Neural progenitor cell (in vitro differentiated cells): ENCODE data around the gene CCDC134. TPM values are rescaled to one million over a fixed set of nuclear protein-coding genes. Genes with fewer than 3 reads are reported as not detected.

Source experiments
- DNase-seq: peaks from one replicate; pipeline ENCODE4 v3.0.0-alpha.2; 2016; ENCODE audit warnings: low spot score
- H2AFZ ChIP-seq: fragments of 200-600 bp; sonication (generic); replicated peaks from 2 replicates; pipeline ENCODE4 v1.6.1; 2016; ENCODE audit warnings: antibody characterized with exemption
- H3F3A ChIP-seq: fragments of 200-600 bp; sonication (generic); 2 replicates; pipeline ENCODE4 v1.6.1; 2016; ENCODE audit warnings: antibody characterized with exemption, low read depth
- H3K27ac ChIP-seq: fragments of 200-600 bp; sonication (generic); 2 replicates; pipeline ENCODE4 v1.5.1; 2016; ENCODE audit warnings: mild to moderate bottlenecking
- H3K27me3 ChIP-seq: fragments of 200-600 bp; sonication (generic); 2 replicates; pipeline ENCODE4 v1.6.1; 2016; ENCODE audit warnings: mild to moderate bottlenecking, moderate library complexity
- H3K36me3 ChIP-seq: fragments of 200-600 bp; sonication (generic); 2 replicates; pipeline ENCODE4 v1.5.1; 2016
- H3K4me1 ChIP-seq: fragments of 200-600 bp; sonication (generic); 2 replicates; pipeline ENCODE4 v1.6.1; 2016; ENCODE audit warnings: mixed run types
- H3K4me2 ChIP-seq: fragments of 200-600 bp; sonication (generic); 2 replicates; pipeline ENCODE4 v1.6.1; 2016
- H3K4me3 ChIP-seq: fragments of 200-600 bp; sonication (generic); 2 replicates; pipeline ENCODE4 v1.5.1; 2016
- H3K79me2 ChIP-seq: fragments of 200-600 bp; sonication (generic); 2 replicates; pipeline ENCODE4 v1.6.1; 2016; ENCODE audit warnings: low read depth
- H3K9ac ChIP-seq: fragments of 200-600 bp; sonication (generic); 2 replicates; pipeline ENCODE4 v1.6.1; 2016
- H3K9me3 ChIP-seq: fragments of 200-600 bp; sonication (generic); 2 replicates; pipeline ENCODE4 v1.5.1; 2016; ENCODE audit warnings: low read depth
- H4K20me1 ChIP-seq: fragments of 200-600 bp; sonication (generic); 2 replicates; pipeline ENCODE4 v1.6.1; 2016; ENCODE audit warnings: low read depth
- H3K27ac Mint-ChIP-seq: 3 replicates; pipeline ENCODE4 v1.8.0; 2021; ENCODE audit warnings: mixed read lengths
- H3K27me3 Mint-ChIP-seq: 2 replicates; pipeline ENCODE4 v1.8.0; 2022; ENCODE audit warnings: low read depth, mild to moderate bottlenecking, inconsistent platforms, moderate library complexity, mixed read lengths; ENCODE audit not compliant: insufficient read depth
- H3K36me3 Mint-ChIP-seq: 3 replicates; pipeline ENCODE4 v1.8.0; 2021; ENCODE audit warnings: mixed read lengths
- H3K4me1 Mint-ChIP-seq: 3 replicates; pipeline ENCODE4 v1.8.0; 2021; ENCODE audit warnings: mixed read lengths
- H3K4me3 Mint-ChIP-seq: 3 replicates; pipeline ENCODE4 v1.8.0; 2021; ENCODE audit warnings: mild to moderate bottlenecking, moderate library complexity, mixed read lengths
- H3K9me3 Mint-ChIP-seq: 3 replicates; pipeline ENCODE4 v1.8.0; 2020; ENCODE audit warnings: mixed read lengths
- EZH2 ChIP-seq: fragments of 200-600 bp; sonication (generic); IDR thresholded peaks from 2 replicates; pipeline ENCODE4 v1.6.1; 2017; ENCODE audit warnings: antibody characterized with exemption, mild to moderate bottlenecking, moderate library complexity
- EZH2phosphoT487 ChIP-seq: fragments of 200-600 bp; sonication (generic); IDR thresholded peaks from 2 replicates; pipeline ENCODE4 v1.6.1; 2017; ENCODE audit warnings: antibody characterized with exemption
- total RNA-seq: library from RNA; depleted of rRNA; stranded (reverse); fragments of >200 nt; gene quantifications from 2 replicates; pipeline ENCODE4 v1.2.3, GENCODE V29; 2015; ENCODE audit warnings: low replicate concordance
- TF ChIP-seq, protein P1 (sequence below): fragments of 200-600 bp; sonication (generic); IDR thresholded peaks from 2 replicates; pipeline ENCODE4 v1.5.1; 2017; ENCODE audit warnings: antibody characterized with exemption, mild to moderate bottlenecking

The CCDC134 gene
- total RNA-seq, 1 donor from 2014 or later, result 8.8 TPM

DNA sequence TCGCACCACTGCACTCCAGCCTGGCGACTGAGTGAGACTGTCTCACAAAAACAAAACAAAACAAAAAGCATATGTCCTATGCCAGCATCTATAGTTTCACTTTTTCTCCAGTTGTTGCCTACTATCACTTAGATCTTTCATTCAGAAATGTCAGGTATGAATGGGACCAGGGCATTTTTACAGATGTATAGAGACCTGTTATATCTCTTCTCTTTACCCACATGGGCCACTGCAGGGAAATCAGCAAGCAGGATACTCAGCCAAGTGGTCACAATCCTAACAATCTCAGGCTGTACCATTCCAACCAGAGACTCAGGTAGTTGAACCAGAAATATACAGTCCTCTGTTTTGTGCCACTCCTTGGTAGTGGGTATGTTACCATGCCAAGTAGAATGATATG lies 16.4 kb downstream of the CCDC134 start:
- H4K20me1 ChIP-seq, result no peaks in the 10 kb centered on the region
- no peak overlapping the region for H3K4me3 ChIP-seq
- Mint-ChIP-seq H3K27ac (no peak overlapping the region), H3K36me3 (peaks cover 23% of the 10 kb centered on the region), H3K27me3 (no peaks in the 10 kb centered on the region), H3K4me1 (peaks cover 12% of the 10 kb centered on the region), H3K9me3 (no peaks in the 10 kb centered on the region), H3K4me3 (no peak overlapping the region)
- H3K27me3 ChIP-seq, result no peaks in the 10 kb centered on the region
- TF ChIP-seq EZH2phosphoT487 (no peak), EZH2 (no peak)
- TF ChIP-seq, protein P1, sequence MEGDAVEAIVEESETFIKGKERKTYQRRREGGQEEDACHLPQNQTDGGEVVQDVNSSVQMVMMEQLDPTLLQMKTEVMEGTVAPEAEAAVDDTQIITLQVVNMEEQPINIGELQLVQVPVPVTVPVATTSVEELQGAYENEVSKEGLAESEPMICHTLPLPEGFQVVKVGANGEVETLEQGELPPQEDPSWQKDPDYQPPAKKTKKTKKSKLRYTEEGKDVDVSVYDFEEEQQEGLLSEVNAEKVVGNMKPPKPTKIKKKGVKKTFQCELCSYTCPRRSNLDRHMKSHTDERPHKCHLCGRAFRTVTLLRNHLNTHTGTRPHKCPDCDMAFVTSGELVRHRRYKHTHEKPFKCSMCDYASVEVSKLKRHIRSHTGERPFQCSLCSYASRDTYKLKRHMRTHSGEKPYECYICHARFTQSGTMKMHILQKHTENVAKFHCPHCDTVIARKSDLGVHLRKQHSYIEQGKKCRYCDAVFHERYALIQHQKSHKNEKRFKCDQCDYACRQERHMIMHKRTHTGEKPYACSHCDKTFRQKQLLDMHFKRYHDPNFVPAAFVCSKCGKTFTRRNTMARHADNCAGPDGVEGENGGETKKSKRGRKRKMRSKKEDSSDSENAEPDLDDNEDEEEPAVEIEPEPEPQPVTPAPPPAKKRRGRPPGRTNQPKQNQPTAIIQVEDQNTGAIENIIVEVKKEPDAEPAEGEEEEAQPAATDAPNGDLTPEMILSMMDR, result no peak
- H2AFZ ChIP-seq, result no peak overlapping the region
- no peaks in the 10 kb centered on the region for H3K4me1 ChIP-seq
- no peak for DNase-seq
- no peaks in the 10 kb centered on the region for H3K36me3 ChIP-seq
- H3K27ac ChIP-seq, result no peak overlapping the region
- H3K79me2 ChIP-seq, result no peaks in the 10 kb centered on the region
- no peaks in the 10 kb centered on the region for H3F3A ChIP-seq
- no peaks in the 10 kb centered on the region for H3K9me3 ChIP-seq
- no peak overlapping the region for H3K9ac ChIP-seq
- no peak overlapping the region for H3K4me2 ChIP-seq

DNA sequence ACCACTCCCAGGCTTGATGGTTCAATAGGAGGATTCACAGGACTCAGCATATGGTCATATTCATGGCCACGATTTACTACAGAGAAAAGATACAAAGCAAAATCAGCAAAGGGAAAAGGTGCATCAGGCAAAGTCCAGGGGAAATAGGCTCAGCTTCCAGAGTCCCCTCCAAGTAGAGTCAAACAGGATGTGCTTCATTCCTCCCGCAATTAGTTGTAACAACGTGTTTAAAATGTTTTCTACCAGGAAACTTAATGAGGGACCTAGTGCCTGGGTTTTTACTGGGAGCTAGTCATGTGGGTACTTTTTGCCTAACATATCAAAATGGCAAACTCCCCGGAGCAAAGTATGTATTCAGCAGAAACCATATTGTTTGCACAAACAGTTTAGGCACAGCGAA lies 17.5 kb downstream of the CCDC134 start:
- Mint-ChIP-seq H3K27me3 (no peaks in the 10 kb centered on the region), H3K4me3 (no peak overlapping the region), H3K4me1 (peaks cover 12% of the 10 kb centered on the region), H3K9me3 (no peaks in the 10 kb centered on the region), H3K27ac (no peak overlapping the region), H3K36me3 (peaks cover 23% of the 10 kb centered on the region)
- Histone ChIP-seq H3K4me2 (no peak overlapping the region), H3K9ac (no peak overlapping the region), H3K9me3 (no peaks in the 10 kb centered on the region), H2AFZ (no peak overlapping the region), H3K4me3 (no peak overlapping the region), H3K36me3 (no peaks in the 10 kb centered on the region), H3F3A (no peaks in the 10 kb centered on the region), H3K79me2 (no peaks in the 10 kb centered on the region), H3K4me1 (no peaks in the 10 kb centered on the region), H3K27me3 (no peaks in the 10 kb centered on the region), H3K27ac (no peak overlapping the region), H4K20me1 (peaks cover 6% of the 10 kb centered on the region)
- no peak for DNase-seq
- TF ChIP-seq, protein P1, result no peak
- TF ChIP-seq EZH2, result no peak
- TF ChIP-seq EZH2phosphoT487, result no peak

DNA sequence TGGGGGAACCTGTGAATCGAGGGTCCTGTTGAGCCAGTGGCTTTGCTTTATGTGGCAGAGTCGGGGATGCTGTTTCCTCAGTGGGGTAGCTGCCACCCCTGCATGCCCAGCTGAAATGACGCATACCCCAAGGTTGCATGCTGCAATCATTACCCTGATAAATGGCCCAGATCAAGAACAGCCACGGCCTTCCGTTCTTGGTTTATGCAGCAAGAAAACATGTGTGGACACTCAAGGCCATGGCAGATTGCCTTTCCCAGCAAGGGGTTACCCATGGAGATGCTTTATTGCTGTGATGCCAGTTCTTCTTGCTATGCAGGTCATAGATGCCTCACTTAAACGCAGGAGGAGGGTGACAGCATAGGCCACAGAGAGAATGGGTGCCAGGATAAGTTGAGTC lies 18.1 kb downstream of the CCDC134 start:
- H3K4me3 Mint-ChIP-seq, result no peak overlapping the region
- no peak overlapping the region for H3K9ac ChIP-seq
- H3K4me2 ChIP-seq, result no peak overlapping the region
- TF ChIP-seq, protein P1, result no peak
- TF ChIP-seq EZH2, result no peak
- no peak for TF ChIP-seq EZH2phosphoT487
- peaks cover 15% of the 10 kb centered on the region for H3K4me1 Mint-ChIP-seq
- no peaks in the 10 kb centered on the region for H3K27me3 ChIP-seq
- no peaks in the 10 kb centered on the region for H3K27me3 Mint-ChIP-seq
- DNase-seq, result no peak
- no peak overlapping the region for H3K27ac ChIP-seq
- peaks cover 22% of the 10 kb centered on the region for H3K36me3 Mint-ChIP-seq
- H3K4me1 ChIP-seq, result no peaks in the 10 kb centered on the region
- H3K27ac Mint-ChIP-seq, result no peak overlapping the region
- H3K79me2 ChIP-seq, result no peaks in the 10 kb centered on the region
- no peaks in the 10 kb centered on the region for H3K9me3 Mint-ChIP-seq
- H3K9me3 ChIP-seq, result no peaks in the 10 kb centered on the region
- peaks cover 6% of the 10 kb centered on the region for H4K20me1 ChIP-seq
- H3K36me3 ChIP-seq, result no peaks in the 10 kb centered on the region
- no peak overlapping the region for H2AFZ ChIP-seq
- H3F3A ChIP-seq, result no peaks in the 10 kb centered on the region
- no peak overlapping the region for H3K4me3 ChIP-seq

DNA sequence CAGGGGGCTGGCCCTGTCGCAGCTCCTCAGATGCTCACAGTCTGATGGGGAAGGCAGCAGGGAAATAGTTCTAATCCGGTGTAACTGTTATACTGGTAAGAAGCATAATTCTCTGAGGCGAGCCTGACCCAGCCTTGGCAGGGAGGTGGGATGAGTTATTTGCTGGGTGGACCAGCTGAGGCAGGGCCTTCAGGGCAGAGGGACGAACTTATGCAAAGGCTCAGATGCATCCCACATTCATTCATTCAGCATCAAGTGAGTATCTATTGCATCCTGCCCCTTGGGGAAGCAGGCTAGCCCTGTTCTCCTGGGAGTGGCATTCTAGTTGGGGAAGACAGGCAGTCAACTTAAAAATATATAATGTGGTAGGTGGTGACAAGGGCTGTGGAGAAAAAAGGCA lies 18.8 kb downstream of the CCDC134 start:
- H3K9me3 Mint-ChIP-seq, result no peaks in the 10 kb centered on the region
- no peaks in the 10 kb centered on the region for H3K9me3 ChIP-seq
- H3K4me2 ChIP-seq, result no peak overlapping the region
- no peak overlapping the region for H3K27ac ChIP-seq
- H3K27ac Mint-ChIP-seq, result no peak overlapping the region
- no peaks in the 10 kb centered on the region for H3K79me2 ChIP-seq
- H3K36me3 ChIP-seq, result no peaks in the 10 kb centered on the region
- no peak overlapping the region for H3K4me3 ChIP-seq
- H3K4me1 ChIP-seq, result no peaks in the 10 kb centered on the region
- H3K36me3 Mint-ChIP-seq, result peaks cover 29% of the 10 kb centered on the region
- no peak overlapping the region for H3K4me3 Mint-ChIP-seq
- no peak overlapping the region for H3K9ac ChIP-seq
- TF ChIP-seq, protein P1, result no peak
- TF ChIP-seq EZH2phosphoT487 (no peak), EZH2 (no peak)
- no peaks in the 10 kb centered on the region for H3K27me3 ChIP-seq
- H4K20me1 ChIP-seq, result peaks cover 6% of the 10 kb centered on the region
- DNase-seq, result no peak
- no peak overlapping the region for H2AFZ ChIP-seq
- H3F3A ChIP-seq, result no peaks in the 10 kb centered on the region
- H3K4me1 Mint-ChIP-seq, result peaks cover 22% of the 10 kb centered on the region
- peaks cover 5% of the 10 kb centered on the region for H3K27me3 Mint-ChIP-seq
